ENCODE results near the gene GFRA3.
"Not testable (repeated sequence)": the region's sequence is repeated elsewhere in the genome, so short reads cannot be mapped to it uniquely, and the experiment has no call there.

The GFRA3 gene, protein sequence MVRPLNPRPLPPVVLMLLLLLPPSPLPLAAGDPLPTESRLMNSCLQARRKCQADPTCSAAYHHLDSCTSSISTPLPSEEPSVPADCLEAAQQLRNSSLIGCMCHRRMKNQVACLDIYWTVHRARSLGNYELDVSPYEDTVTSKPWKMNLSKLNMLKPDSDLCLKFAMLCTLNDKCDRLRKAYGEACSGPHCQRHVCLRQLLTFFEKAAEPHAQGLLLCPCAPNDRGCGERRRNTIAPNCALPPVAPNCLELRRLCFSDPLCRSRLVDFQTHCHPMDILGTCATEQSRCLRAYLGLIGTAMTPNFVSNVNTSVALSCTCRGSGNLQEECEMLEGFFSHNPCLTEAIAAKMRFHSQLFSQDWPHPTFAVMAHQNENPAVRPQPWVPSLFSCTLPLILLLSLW

DNA sequence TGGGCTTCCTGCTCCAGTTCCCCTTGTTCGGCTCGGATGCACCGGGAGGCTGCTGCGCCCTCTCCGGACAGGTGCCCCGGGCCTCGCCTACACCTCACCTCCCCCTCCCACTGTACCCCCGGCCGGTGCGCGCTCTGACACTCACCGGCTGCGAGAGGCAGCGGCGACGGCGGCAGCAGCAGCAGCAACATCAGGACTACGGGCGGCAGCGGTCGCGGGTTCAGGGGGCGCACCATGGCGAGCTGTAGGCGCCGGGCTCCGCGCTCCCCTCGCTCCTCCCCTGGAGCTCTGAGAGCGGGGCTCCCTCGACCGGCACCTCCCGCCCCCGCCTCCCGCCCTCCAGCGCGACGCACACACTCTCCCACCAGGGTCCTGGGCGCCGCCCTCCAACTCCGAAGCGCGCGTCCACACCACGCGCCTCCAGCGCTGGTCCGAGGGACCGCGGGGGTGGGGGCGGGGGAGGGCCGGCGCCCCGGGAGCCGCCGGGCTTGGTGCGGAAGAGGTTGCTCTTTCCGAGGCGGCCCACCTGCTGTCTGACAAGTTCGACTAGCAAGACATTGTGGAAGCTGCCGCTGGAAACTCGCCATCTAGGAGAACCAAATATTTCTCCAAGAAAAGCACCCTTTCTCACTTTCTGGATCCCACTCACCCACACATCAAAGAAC lies at the start of gene GFRA3:
GFRA3 (minus strand) TSS at position 433 of the 665 bp plus-strand sequence; CDS start at position 236, 197 bp downstream.
- Histone ChIP-seq H3K36me3 (ENCODE audit: insufficient read depth, low read depth, low read length) (no peaks in the 10 kb centered on the region), H3K27ac (ENCODE audit: low read length) (no peak within 1 kb of the TSS), H3K4me1 (ENCODE audit: insufficient read depth, low read length) (peaks cover 9% of the 10 kb centered on the region), H3K9me3 (ENCODE audit: insufficient read depth, low read depth, low read length) (no peaks in the 10 kb centered on the region), H3K27me3 (ENCODE audit: insufficient read depth, low read length) (peaks cover 45% of the 10 kb centered on the region), H3K4me3 (ENCODE audit: low read length) (peak within 1 kb of the TSS; percentile 62), H3K9ac (ENCODE audit: low read depth, low read length) (peak within 1 kb of the TSS; percentile 42; the same call in 1 of the 2 replicates)

DNA sequence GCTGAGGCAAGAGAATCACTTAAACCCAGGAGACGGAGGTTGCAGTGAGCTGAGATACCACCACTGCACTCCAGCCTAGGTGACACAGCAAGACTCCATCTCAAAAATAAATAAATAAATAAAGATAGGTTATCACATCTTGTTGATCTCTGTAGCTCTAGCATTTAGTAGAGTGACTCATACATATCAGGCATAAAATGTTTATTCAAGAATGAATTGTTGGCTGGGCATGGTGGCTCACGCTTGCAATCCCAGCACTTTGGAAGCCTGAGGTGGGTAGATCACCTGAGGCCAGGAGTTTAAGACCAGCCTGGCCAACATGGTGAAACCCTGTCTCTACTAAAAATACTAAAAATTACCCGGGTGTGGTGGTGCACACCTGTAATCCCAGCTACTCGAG lies 43.8 kb upstream of the GFRA3 start:
- H3K36me3 ChIP-seq (ENCODE audit: insufficient read depth, low read depth, low read length), result peaks cover 41% of the 10 kb centered on the region

GRCh38 chr5:138316355-138316754 lies 41.9 kb upstream of the GFRA3 start:
- H3K4me1 ChIP-seq (ENCODE audit: insufficient read depth, low read length), result no peaks in the 10 kb centered on the region
- no peak overlapping the region for H3K27ac ChIP-seq (ENCODE audit: low read length)
- H3K27me3 ChIP-seq (ENCODE audit: insufficient read depth, low read length), result no peaks in the 10 kb centered on the region
- no peak overlapping the region for H3K4me3 ChIP-seq (ENCODE audit: low read length)
- H3K9me3 ChIP-seq (ENCODE audit: insufficient read depth, low read depth, low read length), result no peaks in the 10 kb centered on the region
- H3K36me3 ChIP-seq (ENCODE audit: insufficient read depth, low read depth, low read length), result peaks cover 46% of the 10 kb centered on the region
- H3K9ac ChIP-seq (ENCODE audit: low read depth, low read length), result no peak overlapping the region

More for the DNA sequence above, 43.8 kb upstream of the GFRA3 start:
- not testable (repeated sequence) for H3K4me3 ChIP-seq (ENCODE audit: low read length); H3K9ac ChIP-seq (ENCODE audit: low read depth, low read length); H3K9me3 ChIP-seq (ENCODE audit: insufficient read depth, low read depth, low read length); H3K4me1 ChIP-seq (ENCODE audit: insufficient read depth, low read length); H3K27ac ChIP-seq (ENCODE audit: low read length); H3K27me3 ChIP-seq (ENCODE audit: insufficient read depth, low read length)

GRCh38 chr5:138315751-138316278 lies 41.4 kb upstream of the GFRA3 start:
- Histone ChIP-seq H3K9me3 (ENCODE audit: insufficient read depth, low read depth, low read length) (no peaks in the 10 kb centered on the region), H3K27ac (ENCODE audit: low read length) (no peak overlapping the region), H3K36me3 (ENCODE audit: insufficient read depth, low read depth, low read length) (peaks cover 43% of the 10 kb centered on the region), H3K9ac (ENCODE audit: low read depth, low read length) (no peak overlapping the region), H3K27me3 (ENCODE audit: insufficient read depth, low read length) (no peaks in the 10 kb centered on the region), H3K4me3 (ENCODE audit: low read length) (no peak overlapping the region), H3K4me1 (ENCODE audit: insufficient read depth, low read length) (no peaks in the 10 kb centered on the region)

DNA sequence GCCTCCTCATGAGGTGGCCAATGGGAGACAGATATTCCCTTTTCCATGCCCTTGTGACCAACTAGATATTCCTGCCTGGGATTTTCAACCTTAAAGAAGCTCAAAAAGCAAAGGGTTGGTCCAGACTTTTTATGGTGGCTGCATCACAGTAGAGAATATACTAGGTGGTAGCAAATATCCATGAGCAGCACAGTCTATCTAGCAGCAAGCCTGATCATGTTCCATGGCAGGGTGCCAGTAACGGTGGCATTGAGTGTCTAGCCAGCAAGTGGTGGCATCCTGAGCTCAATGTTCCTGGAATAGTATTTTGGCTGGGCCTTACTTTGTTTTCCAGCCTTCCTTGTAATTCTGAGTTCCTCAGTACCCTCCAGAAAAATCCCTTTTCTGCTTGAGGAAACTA lies 31.4 kb upstream of the GFRA3 start:
- no peak overlapping the region for H3K9ac ChIP-seq (ENCODE audit: low read depth, low read length)
- no peak overlapping the region for H3K27ac ChIP-seq (ENCODE audit: low read length)
- H3K36me3 ChIP-seq (ENCODE audit: insufficient read depth, low read depth, low read length), result peaks cover 6% of the 10 kb centered on the region; the same call in 1 of the 2 replicates
- no peaks in the 10 kb centered on the region for H3K27me3 ChIP-seq (ENCODE audit: insufficient read depth, low read length)
- no peaks in the 10 kb centered on the region for H3K9me3 ChIP-seq (ENCODE audit: insufficient read depth, low read depth, low read length)
- no peak overlapping the region for H3K4me3 ChIP-seq (ENCODE audit: low read length)
- no peaks in the 10 kb centered on the region for H3K4me1 ChIP-seq (ENCODE audit: insufficient read depth, low read length)

GRCh38 chr5:138303372-138303771 lies 29.0 kb upstream of the GFRA3 start:
- Histone ChIP-seq H3K9me3 (ENCODE audit: insufficient read depth, low read depth, low read length) (no peaks in the 10 kb centered on the region), H3K9ac (ENCODE audit: low read depth, low read length) (no peak overlapping the region), H3K4me1 (ENCODE audit: insufficient read depth, low read length) (no peaks in the 10 kb centered on the region), H3K27ac (ENCODE audit: low read length) (no peak overlapping the region), H3K4me3 (ENCODE audit: low read length) (no peak overlapping the region), H3K27me3 (ENCODE audit: insufficient read depth, low read length) (no peaks in the 10 kb centered on the region), H3K36me3 (ENCODE audit: insufficient read depth, low read depth, low read length) (peaks cover under 1% of the 10 kb centered on the region; the same call in 1 of the 2 replicates)

- H3K36me3 ChIP-seq (ENCODE audit: insufficient read depth, low read depth, low read length), result peaks cover 50% of the 10 kb centered on the region
- no peak overlapping the region for H3K4me3 ChIP-seq (ENCODE audit: low read length)
- H3K27me3 ChIP-seq (ENCODE audit: insufficient read depth, low read length), result no peaks in the 10 kb centered on the region
- H3K4me1 ChIP-seq (ENCODE audit: insufficient read depth, low read length), result no peaks in the 10 kb centered on the region
- H3K9ac ChIP-seq (ENCODE audit: low read depth, low read length), result no peak overlapping the region
- H3K9me3 ChIP-seq (ENCODE audit: insufficient read depth, low read depth, low read length), result no peaks in the 10 kb centered on the region
- no peak overlapping the region for H3K27ac ChIP-seq (ENCODE audit: low read length)
Observed at GRCh38 chr5:138289296-138289695, 14.9 kb upstream of the GFRA3 start.

- H3K27ac ChIP-seq (ENCODE audit: low read length), result no peak overlapping the region
Observed at GRCh38 chr5:138287246-138287645, 12.8 kb upstream of the GFRA3 start.

DNA sequence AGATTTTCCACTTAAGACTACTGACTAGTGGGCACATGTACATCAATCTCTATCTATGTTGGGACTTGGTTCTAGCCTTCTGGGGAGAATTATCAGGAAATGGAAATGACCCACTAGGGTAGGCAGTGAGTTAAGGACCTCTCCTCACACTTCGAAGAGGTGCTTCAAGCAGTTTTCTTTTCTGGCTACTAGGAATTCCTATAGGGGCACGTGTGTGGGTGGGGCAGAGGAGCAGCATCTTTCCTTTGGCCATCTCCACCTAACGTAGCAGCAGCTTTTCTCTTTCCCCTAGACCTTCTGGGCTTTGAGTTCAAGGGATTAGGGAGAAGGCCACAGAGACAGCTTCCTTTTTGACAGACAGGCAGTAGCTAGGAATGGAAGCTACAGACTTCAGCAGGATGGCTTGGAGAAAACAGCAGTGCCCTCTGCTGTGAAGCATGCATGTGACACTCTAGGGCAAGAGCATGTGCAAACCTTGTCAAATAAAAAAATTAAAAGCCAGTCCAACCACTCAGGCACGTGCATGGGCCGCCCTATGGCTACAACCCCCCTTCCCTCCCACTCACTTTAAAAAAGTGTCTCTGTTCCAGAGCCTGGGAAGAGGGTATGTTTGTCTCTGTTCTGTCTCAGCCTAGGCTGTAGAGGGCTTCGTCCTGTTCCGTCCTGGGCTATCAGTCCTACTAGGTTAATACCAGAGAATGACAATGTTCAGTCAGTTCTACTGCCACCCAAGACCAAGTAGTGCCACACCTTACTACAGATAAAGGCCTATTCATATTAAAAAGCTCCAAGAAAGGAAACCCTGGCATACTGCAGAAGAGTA lies 8.7 kb upstream of the GFRA3 start:
- H3K9ac ChIP-seq (ENCODE audit: low read depth, low read length), result no peak overlapping the region
- H3K4me1 ChIP-seq (ENCODE audit: insufficient read depth, low read length), result no peaks in the 10 kb centered on the region
- H3K4me3 ChIP-seq (ENCODE audit: low read length), result no peak overlapping the region
- peaks cover 26% of the 10 kb centered on the region for H3K36me3 ChIP-seq (ENCODE audit: insufficient read depth, low read depth, low read length)
- H3K27me3 ChIP-seq (ENCODE audit: insufficient read depth, low read length), result no peaks in the 10 kb centered on the region
- no peaks in the 10 kb centered on the region for H3K9me3 ChIP-seq (ENCODE audit: insufficient read depth, low read depth, low read length)
- H3K27ac ChIP-seq (ENCODE audit: low read length), result no peak overlapping the region

More at GRCh38 chr5:138287246-138287645, 12.8 kb upstream of the GFRA3 start:
- Histone ChIP-seq H3K9me3 (ENCODE audit: insufficient read depth, low read depth, low read length) (no peaks in the 10 kb centered on the region), H3K27me3 (ENCODE audit: insufficient read depth, low read length) (no peaks in the 10 kb centered on the region), H3K4me3 (ENCODE audit: low read length) (no peak overlapping the region), H3K4me1 (ENCODE audit: insufficient read depth, low read length) (no peaks in the 10 kb centered on the region), H3K9ac (ENCODE audit: low read depth, low read length) (no peak overlapping the region), H3K36me3 (ENCODE audit: insufficient read depth, low read depth, low read length) (peaks cover 46% of the 10 kb centered on the region)

DNA sequence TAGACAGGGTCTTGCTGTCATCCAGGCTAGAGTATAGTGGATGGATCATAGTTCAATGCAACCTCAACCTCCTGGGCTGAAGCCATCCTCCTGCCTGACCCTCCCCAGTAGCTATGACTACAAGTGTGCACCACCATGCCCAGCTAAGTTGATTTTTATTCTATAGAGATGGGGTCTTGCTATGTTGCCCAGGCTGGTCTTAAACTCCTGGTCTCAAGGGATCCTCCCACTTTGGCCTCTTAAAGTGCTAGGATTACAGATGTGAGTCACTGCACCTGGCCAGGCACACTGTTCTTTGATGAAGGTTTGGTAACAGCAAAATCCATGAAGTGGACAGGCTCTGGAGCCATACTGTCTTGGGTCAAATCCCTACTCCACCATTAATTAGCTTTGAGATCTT lies 6.5 kb upstream of the GFRA3 start:
- Histone ChIP-seq H3K27me3 (ENCODE audit: insufficient read depth, low read length) (peaks cover 9% of the 10 kb centered on the region), H3K4me3 (ENCODE audit: low read length) (no peak overlapping the region), H3K9me3 (ENCODE audit: insufficient read depth, low read depth, low read length) (no peaks in the 10 kb centered on the region), H3K27ac (ENCODE audit: low read length) (no peak overlapping the region), H3K36me3 (ENCODE audit: insufficient read depth, low read depth, low read length) (peaks cover 10% of the 10 kb centered on the region), H3K4me1 (ENCODE audit: insufficient read depth, low read length) (no peaks in the 10 kb centered on the region), H3K9ac (ENCODE audit: low read depth, low read length) (no peak overlapping the region)

DNA sequence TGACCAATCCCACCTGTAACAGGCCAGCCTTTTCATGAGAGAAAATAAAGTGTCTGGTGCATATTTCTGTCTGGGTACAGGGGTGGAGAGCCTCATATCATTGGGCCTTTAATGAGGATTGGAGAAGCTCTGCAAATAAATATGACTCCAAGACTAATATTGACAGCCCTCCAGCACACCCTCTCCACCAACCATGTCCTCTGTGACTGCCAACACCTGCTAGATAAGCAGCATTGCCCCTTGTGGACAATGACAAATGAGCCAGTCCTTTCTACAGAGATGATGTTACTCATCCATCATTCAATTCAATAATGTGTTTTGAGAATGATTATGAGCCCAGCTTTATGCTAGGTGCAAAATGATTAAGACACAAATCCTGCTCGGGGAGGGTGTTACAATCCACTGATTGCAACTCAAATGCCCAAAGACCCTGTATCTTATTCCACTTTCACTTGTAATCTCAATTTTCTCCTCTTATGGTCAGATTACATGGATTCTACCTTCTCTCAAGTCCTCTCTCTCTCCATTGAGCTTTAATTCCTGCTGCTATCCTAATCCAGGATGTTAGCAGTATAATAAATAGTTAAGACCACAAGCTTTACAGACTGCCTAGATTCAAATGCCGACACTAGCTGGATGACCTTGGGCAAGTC lies 2.1 kb upstream of the GFRA3 start:
- H3K9ac ChIP-seq (ENCODE audit: low read depth, low read length), result no peak overlapping the region
- H3K27me3 ChIP-seq (ENCODE audit: insufficient read depth, low read length), result peaks cover 45% of the 10 kb centered on the region
- no peak overlapping the region for H3K4me3 ChIP-seq (ENCODE audit: low read length)
- peaks cover 9% of the 10 kb centered on the region for H3K4me1 ChIP-seq (ENCODE audit: insufficient read depth, low read length)
- H3K36me3 ChIP-seq (ENCODE audit: insufficient read depth, low read depth, low read length), result no peaks in the 10 kb centered on the region
- no peaks in the 10 kb centered on the region for H3K9me3 ChIP-seq (ENCODE audit: insufficient read depth, low read depth, low read length)
- no peak overlapping the region for H3K27ac ChIP-seq (ENCODE audit: low read length)
